Right atrium auricular region (tissue), 2 donors: ENCODE measurements around the gene ZNF236. TPM values are rescaled to one million over a fixed set of nuclear protein-coding genes. Genes with fewer than 3 reads are reported as not detected.

ENCODE experiments used
- DNase-seq: peaks from one replicate; pipeline ENCODE4 v3.0.0-alpha.2; 2019; ENCODE audit warnings: low spot score
- H3K27ac ChIP-seq, 2 donors: fragments of 200-600 bp; sonication (generic); 1 replicate in 1 of 2; 2 replicates in 1 of 2; pipeline ENCODE4 v1.5.1; 2016 to 2019
- H3K27me3 ChIP-seq, 2 donors: fragments of 200-600 bp; sonication (generic); one replicate each; pipeline versions ENCODE4 v1.5.1 to v1.6.0; 2017 to 2019
- H3K36me3 ChIP-seq: fragments of 200-600 bp; sonication (generic); one replicate; pipeline ENCODE4 v1.5.1; 2016
- H3K4me1 ChIP-seq, 2 donors: fragments of 200-600 bp; sonication (generic); one replicate each; pipeline versions ENCODE4 v1.5.1 to v1.6.0; 2017 to 2019
- H3K4me3 ChIP-seq, 2 donors: fragments of 200-600 bp; sonication (generic); 1 replicate in 1 of 2; 2 replicates in 1 of 2; pipeline ENCODE4 v1.5.1; 2017 to 2019; ENCODE audit warnings: mild to moderate bottlenecking in 1 of 2, moderate library complexity in 1 of 2
- H3K9me3 ChIP-seq, 2 donors: fragments of 200-600 bp; sonication (generic); one replicate each; pipeline ENCODE4 v1.5.1; 2019
- total RNA-seq, 2 donors: library from RNA; depleted of rRNA; stranded (reverse); fragments of >200 nt; gene quantifications; one replicate each; pipeline ENCODE4 v1.1.0, GENCODE V29; 2016
- TF ChIP-seq, protein P1 (sequence below), 2 donors: fragments of 200-600 bp; sonication (generic); IDR thresholded peaks; one replicate each; pipeline ENCODE4 v1.5.1; 2019; ENCODE audit warnings: antibody characterized with exemption in 2 of 2

The ZNF236 gene
- total RNA-seq, 2 donors from 2014 or later, result 11.0 to 12.7 TPM

GRCh38 chr18:76983613-76984051 lies 161.3 kb downstream of the ZNF236 start:
- DNase-seq, result no peak
- Histone ChIP-seq H3K4me3 (no peak overlapping the region), H3K36me3 (no peaks in the 10 kb centered on the region), H3K27ac (no peak overlapping the region), H3K27me3 (no peaks in the 10 kb centered on the region), H3K9me3 (no peaks in the 10 kb centered on the region), H3K4me1 (peaks cover 0 to 7% of the 10 kb centered on the region in 2 donors)
- TF ChIP-seq, protein P1, sequence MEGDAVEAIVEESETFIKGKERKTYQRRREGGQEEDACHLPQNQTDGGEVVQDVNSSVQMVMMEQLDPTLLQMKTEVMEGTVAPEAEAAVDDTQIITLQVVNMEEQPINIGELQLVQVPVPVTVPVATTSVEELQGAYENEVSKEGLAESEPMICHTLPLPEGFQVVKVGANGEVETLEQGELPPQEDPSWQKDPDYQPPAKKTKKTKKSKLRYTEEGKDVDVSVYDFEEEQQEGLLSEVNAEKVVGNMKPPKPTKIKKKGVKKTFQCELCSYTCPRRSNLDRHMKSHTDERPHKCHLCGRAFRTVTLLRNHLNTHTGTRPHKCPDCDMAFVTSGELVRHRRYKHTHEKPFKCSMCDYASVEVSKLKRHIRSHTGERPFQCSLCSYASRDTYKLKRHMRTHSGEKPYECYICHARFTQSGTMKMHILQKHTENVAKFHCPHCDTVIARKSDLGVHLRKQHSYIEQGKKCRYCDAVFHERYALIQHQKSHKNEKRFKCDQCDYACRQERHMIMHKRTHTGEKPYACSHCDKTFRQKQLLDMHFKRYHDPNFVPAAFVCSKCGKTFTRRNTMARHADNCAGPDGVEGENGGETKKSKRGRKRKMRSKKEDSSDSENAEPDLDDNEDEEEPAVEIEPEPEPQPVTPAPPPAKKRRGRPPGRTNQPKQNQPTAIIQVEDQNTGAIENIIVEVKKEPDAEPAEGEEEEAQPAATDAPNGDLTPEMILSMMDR (IDR thresholded peaks at IDR 0.05), result no peak

DNA sequence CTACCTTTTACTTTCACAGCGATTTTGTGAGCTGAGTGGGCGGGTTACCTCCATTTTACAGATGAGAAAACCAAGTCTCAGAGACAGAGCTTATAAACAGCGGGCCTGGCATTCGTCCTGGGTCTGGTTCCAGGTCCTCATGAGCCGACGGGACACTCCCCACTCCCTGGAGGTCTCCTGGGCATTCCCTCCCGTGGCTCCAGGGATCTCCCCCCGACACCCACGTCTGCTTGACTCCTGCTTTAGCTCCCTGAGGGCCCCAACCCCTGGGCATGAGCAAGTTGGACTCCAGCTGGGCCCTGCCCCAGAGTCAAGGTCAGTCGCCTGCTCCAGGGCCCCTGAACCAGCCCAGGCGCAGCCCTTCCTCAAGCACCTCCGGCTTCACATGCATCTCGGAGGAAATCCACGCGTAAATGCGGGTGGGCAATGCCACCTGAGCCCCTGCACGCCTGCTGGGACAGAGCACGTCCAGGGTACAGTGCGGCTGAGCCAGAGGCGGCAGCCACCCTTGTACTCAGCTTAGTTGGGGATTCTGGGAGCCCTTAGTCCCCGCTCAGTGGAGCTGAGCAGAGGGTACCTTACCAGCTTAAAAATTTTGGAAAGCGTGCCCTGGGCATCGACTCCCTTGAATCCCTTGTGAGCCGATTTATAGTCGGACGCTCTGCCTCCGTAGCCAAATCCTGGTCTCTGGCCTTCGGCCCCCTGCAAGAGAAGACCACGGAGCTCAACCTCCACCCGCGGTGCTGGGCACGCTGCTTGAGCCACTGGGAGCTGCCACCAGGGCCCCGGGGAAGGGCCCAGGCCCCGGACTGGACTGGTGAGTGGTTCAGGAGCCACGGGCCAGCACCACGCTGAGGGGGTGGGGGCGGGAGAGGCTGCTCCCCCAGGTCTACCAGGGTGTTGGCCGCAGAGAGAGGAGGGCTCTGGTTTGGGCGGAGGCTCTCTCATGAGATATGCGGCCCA lies 162.1 kb downstream of the ZNF236 start:
- Histone ChIP-seq H3K27me3 (no peaks in the 10 kb centered on the region), H3K4me1 (peaks cover 0 to 7% of the 10 kb centered on the region in 2 donors), H3K9me3 (no peaks in the 10 kb centered on the region), H3K27ac (no peak overlapping the region), H3K4me3 (no peak overlapping the region), H3K36me3 (no peaks in the 10 kb centered on the region)
- peak; percentile 50 for DNase-seq
- TF ChIP-seq, protein P1 (IDR thresholded peaks at IDR 0.05), result no peak

DNA sequence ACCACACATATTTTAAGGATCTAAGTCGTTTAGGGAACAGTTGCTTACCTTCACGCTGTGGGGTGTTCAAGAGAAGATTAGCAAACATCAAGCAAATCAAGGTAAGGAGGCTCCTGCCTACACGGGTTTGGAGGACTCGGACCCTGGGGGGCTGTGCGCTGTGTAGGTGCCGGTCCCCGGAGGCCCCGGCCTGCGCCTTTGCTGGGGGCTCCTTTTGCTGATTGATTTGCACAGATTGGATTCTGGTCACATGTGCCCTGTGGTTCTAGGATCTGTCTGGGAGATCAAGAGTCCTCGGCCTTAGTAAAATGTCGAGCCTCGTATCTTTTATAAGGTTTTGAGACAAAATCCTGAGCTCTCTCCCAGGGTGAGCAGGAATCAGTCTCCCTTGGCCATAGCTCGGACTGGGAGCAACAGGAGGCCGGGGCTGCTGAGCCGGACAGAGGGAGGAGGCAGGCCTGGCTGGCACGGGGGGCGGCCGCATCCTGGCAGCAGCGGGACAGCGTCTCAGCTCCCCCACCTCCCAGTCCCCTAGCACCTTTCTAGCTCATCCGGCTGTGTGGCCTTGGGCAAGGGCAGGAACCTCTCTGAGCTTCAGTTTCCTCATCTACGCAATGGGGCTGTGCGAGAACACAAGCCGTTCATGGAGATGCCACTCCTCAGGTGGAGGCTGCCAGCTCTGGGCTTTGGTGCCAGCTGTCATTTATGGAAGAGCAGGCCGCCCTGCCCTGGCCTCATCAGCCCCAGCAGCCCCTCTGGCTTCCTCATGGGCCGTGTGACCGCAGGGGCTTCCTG lies 163.0 kb downstream of the ZNF236 start:
- Histone ChIP-seq H3K9me3 (no peaks in the 10 kb centered on the region), H3K36me3 (no peaks in the 10 kb centered on the region), H3K27ac (no peak overlapping the region), H3K27me3 (no peaks in the 10 kb centered on the region), H3K4me1 (peaks cover 0 to 7% of the 10 kb centered on the region in 2 donors), H3K4me3 (no peak overlapping the region)
- no peak for DNase-seq
- TF ChIP-seq, protein P1 (IDR thresholded peaks at IDR 0.05), result no peak

DNA sequence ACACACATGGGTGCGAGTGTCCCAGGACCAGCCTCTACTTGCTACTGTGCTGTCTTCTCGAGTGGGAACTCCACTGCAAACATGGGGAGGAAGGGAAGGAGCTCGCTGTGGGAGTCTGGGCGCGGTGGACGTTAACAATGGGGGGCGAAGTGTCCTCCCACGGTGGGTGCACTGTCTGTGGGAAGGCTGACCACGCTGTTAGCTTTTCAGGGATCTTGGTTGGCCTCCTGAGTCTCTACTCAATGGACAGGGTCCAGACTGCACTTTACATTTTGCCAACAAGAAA lies 163.5 kb downstream of the ZNF236 start:
- Histone ChIP-seq H3K4me1 (peaks cover 0 to 7% of the 10 kb centered on the region in 2 donors), H3K27me3 (no peaks in the 10 kb centered on the region), H3K27ac (no peak overlapping the region), H3K36me3 (no peaks in the 10 kb centered on the region), H3K4me3 (no peak overlapping the region), H3K9me3 (no peaks in the 10 kb centered on the region)
- DNase-seq, result no peak
- TF ChIP-seq, protein P1 (IDR thresholded peaks at IDR 0.05), result no peak

- Histone ChIP-seq H3K36me3 (no peaks in the 10 kb centered on the region), H3K27ac (no peak overlapping the region), H3K4me3 (no peak overlapping the region), H3K4me1 (peaks cover 0 to 7% of the 10 kb centered on the region in 2 donors), H3K9me3 (no peaks in the 10 kb centered on the region), H3K27me3 (no peaks in the 10 kb centered on the region)
- TF ChIP-seq, protein P1 (IDR thresholded peaks at IDR 0.05), result no peak
- DNase-seq, result no peak
Observed at GRCh38 chr18:76986406-76986805, 164.0 kb downstream of the ZNF236 start.
